Heart left ventricle (tissue), 16 donors: Measurements from ENCODE around the gene USP47. TPM values are rescaled to one million over a fixed set of nuclear protein-coding genes. Genes with fewer than 3 reads are reported as not detected.

Experiments used
- ATAC-seq, 4 donors: fragments of 200-7000 bp; cut with Tn5 transposase; one replicate each; pipeline ENCODE4 v1.9.1; 2020 to 2022; ENCODE audit warnings: moderate library complexity in 4 of 4, mild to moderate bottlenecking in 3 of 4, moderate number of reproducible peaks in 1 of 4
- DNase-seq, 5 donors: peaks; one replicate each; pipeline ENCODE4 v3.0.0-alpha.2; 2020
- H3K27ac ChIP-seq, 12 donors: fragments of 200-600 bp; sonication (generic) in 4 of 12; one replicate each; pipeline versions ENCODE4 v1.5.0 to v1.8.0; 2016 to 2022; ENCODE audit warnings: mild to moderate bottlenecking in 2 of 12
- H3K27me3 ChIP-seq, 9 donors: fragments of 200-600 bp; sonication (generic) in 2 of 9; one replicate each; pipeline versions ENCODE4 v1.5.1 to v1.8.0; 2016 to 2022; ENCODE audit warnings: mild to moderate bottlenecking in 3 of 9
- H3K36me3 ChIP-seq, 9 donors: fragments of 200-600 bp; sonication (generic) in 2 of 9; one replicate each; pipeline versions ENCODE4 v1.5.0 to v1.8.0; 2018 to 2022; ENCODE audit warnings: mild to moderate bottlenecking in 2 of 9
- H3K4me1 ChIP-seq, 12 donors: fragments of 200-600 bp; sonication (generic) in 4 of 12; one replicate each; pipeline versions ENCODE4 v1.5.0 to v1.8.0; 2016 to 2022; ENCODE audit warnings: mild to moderate bottlenecking in 3 of 12
- H3K4me3 ChIP-seq, 12 donors: fragments of 200-600 bp; sonication (generic) in 4 of 12; one replicate each; pipeline versions ENCODE4 v1.5.0 to v1.8.0; 2017 to 2022; ENCODE audit warnings: mild to moderate bottlenecking in 9 of 12, moderate library complexity in 4 of 12
- H3K9me3 ChIP-seq, 12 donors: fragments of 200-600 bp; sonication (generic) in 4 of 12; one replicate each; pipeline versions ENCODE4 v1.5.0 to v1.8.0; 2016 to 2022; ENCODE audit warnings: mild to moderate bottlenecking in 1 of 12
- POLR2A ChIP-seq, 2 donors: fragments of 450-650 bp; IDR thresholded peaks; one replicate each; pipeline ENCODE4 v1.6.1; 2017; ENCODE audit warnings: antibody characterized with exemption in 2 of 2, mild to moderate bottlenecking in 2 of 2, moderate library complexity in 2 of 2
- whole genome bisulfite sequencing, 4 donors: extraction: QIAGEN DNeasy Blood & Tissue Kit in 2 of 4; methylation state at CpG; one replicate each; pipeline versions ENCODE4 v1.1.5 to v1.1.7; 2013 to 2018; 5-methylcytosine and 5-hydroxymethylcytosine counted together
- intact Hi-C, 10 donors: fragments of 100-400 bp; cut with DNase I; formaldehyde crosslinking; loops; one replicate each; pipeline versions ENCODE4 v1.11.1 to v1.14.2; 2022
- polyA plus RNA-seq, 2 donors: library from polyadenylated mRNA; stranded (reverse); fragments of 200-250 nt; gene quantifications; one replicate each; pipeline ENCODE4 v1.2.3, GENCODE V29; 2013
- total RNA-seq, 9 donors: library from RNA; depleted of rRNA in 2 of 9; stranded (reverse); fragments of >200 nt in 2 of 9; fragmentation: NEBNext Ultra II Directional in 3 of 9; extraction: Animal tissue kit (Norgen Biotek cat#: 25700) in 3 of 9; gene quantifications; one replicate each; pipeline versions ENCODE4 v1.1.0 to v1.2.4, GENCODE V29; 2016 to 2023
- TF ChIP-seq, protein P1 (sequence below), 12 donors: fragments of 200-600 bp; sonication (generic) in 4 of 12; IDR thresholded peaks; one replicate each; pipeline versions ENCODE4 v1.5.0 to v1.8.0; 2018 to 2022; ENCODE audit warnings: antibody characterized with exemption in 12 of 12, mild to moderate bottlenecking in 5 of 12
- donor health status: ischemic (EF 13 %, LVEDD 7.1; RV severe dilation, severe dysfunction).
- donor health status: healthy with polysubstance abuse.
- donor health status: DM: no; HTN: yes; CAD: no.
- donor health status: DM: no; HTN: no; CAD: no.
- donor health status: ischemic (EF 25% LVEDD 6.9; RV normal size, moderate dysfunction).
- donor health status: ischemic (EF 25% LVEDD 5.7; RV mildly dilated, moderate dysfunction).
- donor health status: healthy.
- donor health status: DM: yes; HTN: yes; CAD: no.
- donor health status: ischemic (EF 35%, LVEDD 5.7; RV mildly dilated, moderate dysfunction).
- donor health status: nonischemic (EF 11% LVEDD 7.7; RV severe dilation, severe dysfunction).
- donor health status: DM: yes; HTN: yes; CAD: no.
- donor health status: PGD.
- donor health status: ischemic (EF 29% LVEDD 5.4; RV normal size, mild dysfunction).
- donor health status: nonischemic (EF 23%, LVEDD 6.1; RV moderate dilation, normal function).

The USP47 gene
- total and polyA plus RNA-seq, 11 donors = 26.2 to 89.6 (median 54.3) TPM

DNA sequence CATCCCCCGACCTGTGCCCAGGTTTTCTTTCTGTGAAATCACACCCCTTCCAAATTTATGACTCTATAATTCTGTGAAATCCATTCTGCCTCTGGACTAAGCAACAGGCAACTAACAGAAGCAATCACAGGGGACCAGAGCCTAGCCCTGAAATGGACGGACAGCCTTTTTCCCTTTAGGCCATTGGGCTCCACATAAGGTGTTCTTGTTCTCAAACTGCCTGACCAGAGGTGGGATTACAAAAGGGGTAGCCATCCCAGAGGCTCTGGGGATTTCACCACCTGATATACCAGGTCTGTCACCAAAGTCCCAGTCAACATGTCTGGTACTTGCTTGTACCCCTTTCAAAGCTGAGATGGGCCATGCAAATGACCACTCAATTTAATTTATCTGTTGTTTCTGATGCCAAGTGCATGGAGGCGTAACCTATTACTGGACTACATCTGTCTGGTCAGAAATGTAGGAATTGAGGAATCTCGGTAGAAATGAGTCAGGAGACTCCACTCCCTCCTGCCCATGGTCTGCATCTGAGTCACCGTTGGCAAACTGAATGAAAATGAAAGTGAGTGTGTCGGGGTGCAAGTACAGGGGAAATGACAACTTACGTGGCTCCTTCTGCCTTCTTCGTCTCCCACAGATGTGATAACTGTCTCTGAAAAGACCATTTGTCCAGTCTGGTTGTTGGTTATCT is 156.5 kb downstream of the USP47 start:
- H3K27ac ChIP-seq = no peak overlapping the region
- peaks cover 0 to 22% (median 9%) of the 10 kb centered on the region in 12 donors for H3K4me1 ChIP-seq
- 71 to 84% (median 73%) methylated on average over 8 of the region's 8 CpGs for WGBS, 4 donors
- DNase-seq (no peak), ATAC-seq (peak in 1 of 4 donors; percentile 12)
- TF ChIP-seq, protein P1, sequence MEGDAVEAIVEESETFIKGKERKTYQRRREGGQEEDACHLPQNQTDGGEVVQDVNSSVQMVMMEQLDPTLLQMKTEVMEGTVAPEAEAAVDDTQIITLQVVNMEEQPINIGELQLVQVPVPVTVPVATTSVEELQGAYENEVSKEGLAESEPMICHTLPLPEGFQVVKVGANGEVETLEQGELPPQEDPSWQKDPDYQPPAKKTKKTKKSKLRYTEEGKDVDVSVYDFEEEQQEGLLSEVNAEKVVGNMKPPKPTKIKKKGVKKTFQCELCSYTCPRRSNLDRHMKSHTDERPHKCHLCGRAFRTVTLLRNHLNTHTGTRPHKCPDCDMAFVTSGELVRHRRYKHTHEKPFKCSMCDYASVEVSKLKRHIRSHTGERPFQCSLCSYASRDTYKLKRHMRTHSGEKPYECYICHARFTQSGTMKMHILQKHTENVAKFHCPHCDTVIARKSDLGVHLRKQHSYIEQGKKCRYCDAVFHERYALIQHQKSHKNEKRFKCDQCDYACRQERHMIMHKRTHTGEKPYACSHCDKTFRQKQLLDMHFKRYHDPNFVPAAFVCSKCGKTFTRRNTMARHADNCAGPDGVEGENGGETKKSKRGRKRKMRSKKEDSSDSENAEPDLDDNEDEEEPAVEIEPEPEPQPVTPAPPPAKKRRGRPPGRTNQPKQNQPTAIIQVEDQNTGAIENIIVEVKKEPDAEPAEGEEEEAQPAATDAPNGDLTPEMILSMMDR (IDR thresholded peaks at IDR 0.05) = no peak
- no peak for TF ChIP-seq POLR2A (IDR thresholded peaks at IDR 0.05)
- H3K9me3 ChIP-seq = no peaks in the 10 kb centered on the region
- no peak overlapping the region for H3K4me3 ChIP-seq
- intact Hi-C loops = no loop called here
- no peaks in the 10 kb centered on the region for H3K27me3 ChIP-seq
- H3K36me3 ChIP-seq = peaks cover 0 to 83% (median 55%) of the 10 kb centered on the region in 9 donors

DNA sequence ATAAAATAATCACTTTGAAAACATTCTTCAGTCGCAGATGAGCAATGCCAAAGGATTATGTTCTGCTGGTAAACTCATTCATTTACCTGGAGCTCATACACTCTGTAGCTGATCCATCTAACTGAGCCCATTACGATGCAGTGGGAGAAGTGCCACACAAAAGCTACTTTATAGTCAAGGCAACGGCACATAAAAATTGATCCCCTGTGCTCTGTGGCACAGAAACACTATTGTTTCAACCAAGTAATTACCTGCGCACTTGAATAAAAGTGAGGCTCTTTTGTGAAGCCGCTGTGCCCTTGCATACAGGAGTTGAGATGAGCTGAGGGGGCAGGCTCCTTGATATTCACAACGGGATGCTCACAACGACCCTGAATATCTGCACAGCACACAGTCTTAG is 159.4 kb downstream of the USP47 start:
- intact Hi-C loops = no loop called here
- H3K36me3 ChIP-seq = peaks cover 0 to 65% (median 53%) of the 10 kb centered on the region in 9 donors

DNA sequence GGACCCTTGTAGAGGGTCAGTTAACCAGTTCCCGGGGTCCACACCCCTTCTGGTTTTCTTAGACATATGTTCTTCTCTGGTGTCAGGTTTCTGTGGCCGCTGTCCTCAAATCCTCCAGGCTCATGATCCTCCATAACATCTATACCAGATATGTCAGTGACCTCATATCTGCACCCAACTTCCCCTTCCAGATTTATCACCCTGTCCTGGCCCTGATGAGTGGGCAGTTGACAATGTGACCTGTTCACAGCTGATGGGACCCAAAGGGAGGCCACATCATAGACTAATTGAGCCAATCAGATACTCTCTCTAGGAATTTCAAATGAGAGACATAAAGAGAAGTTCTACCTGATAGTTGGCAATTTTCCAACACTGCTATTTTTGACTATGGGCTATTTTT is 161.6 kb downstream of the USP47 start:
- Histone ChIP-seq H3K4me1 (peaks cover 0 to 49% (median 32%) of the 10 kb centered on the region in 12 donors), H3K27me3 (peaks cover 0 to 21% (median 0%) of the 10 kb centered on the region in 9 donors), H3K27ac (no peak overlapping the region), H3K36me3 (peaks cover 0 to 44% (median 31%) of the 10 kb centered on the region in 9 donors), H3K4me3 (no peak overlapping the region), H3K9me3 (no peaks in the 10 kb centered on the region)
- intact Hi-C loops = no loop called here
- no peak for TF ChIP-seq POLR2A (IDR thresholded peaks at IDR 0.05)
- TF ChIP-seq, protein P1 (IDR thresholded peaks at IDR 0.05) = no peak
- no peak for DNase-seq
- WGBS, 4 donors = 92 to 98% (median 94%) methylated on average over 2 of the region's 2 CpGs
- no peak for ATAC-seq

More for the DNA sequence above, 159.4 kb downstream of the USP47 start:
- WGBS, 4 donors = 84 to 90% (median 86%) methylated on average over 7 of the region's 7 CpGs
- TF ChIP-seq, protein P1 (IDR thresholded peaks at IDR 0.05) = no peak
- no peak for TF ChIP-seq POLR2A (IDR thresholded peaks at IDR 0.05)
- ATAC-seq = no peak
- no peak overlapping the region for H3K27ac ChIP-seq
- peaks cover 0 to 34% (median 21%) of the 10 kb centered on the region in 12 donors for H3K4me1 ChIP-seq
- DNase-seq = no peak
- H3K9me3 ChIP-seq = no peaks in the 10 kb centered on the region
- H3K4me3 ChIP-seq = no peak overlapping the region
- peaks cover 0 to 6% (median 0%) of the 10 kb centered on the region in 9 donors for H3K27me3 ChIP-seq

DNA sequence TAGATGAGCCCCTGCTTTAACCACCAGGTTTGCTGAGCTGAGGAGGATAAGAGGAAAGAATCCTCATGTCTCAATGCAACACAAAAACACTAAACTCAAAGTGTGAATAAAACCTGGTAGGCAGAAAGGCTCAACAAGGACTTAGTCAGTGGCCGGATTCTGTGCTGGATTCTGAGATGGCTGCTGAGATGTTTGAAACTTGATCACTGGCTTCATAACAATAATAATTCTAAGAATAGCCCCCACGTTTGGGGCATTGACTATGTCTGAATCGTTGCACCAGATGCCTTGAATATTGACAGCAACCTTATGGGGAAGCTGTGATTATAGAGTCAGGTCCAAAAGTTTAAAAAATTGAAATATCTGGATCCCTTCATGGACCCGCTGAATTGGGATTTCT is 162.0 kb downstream of the USP47 start:
- no peak for ATAC-seq
- 64 to 74% (median 69%) methylated on average over 4 of the region's 4 CpGs for WGBS, 4 donors
- intact Hi-C loops = no loop called here
- DNase-seq = no peak
- peaks cover 0 to 51% (median 29%) of the 10 kb centered on the region in 12 donors for H3K4me1 ChIP-seq
- H3K27ac ChIP-seq = no peak overlapping the region
- H3K4me3 ChIP-seq = no peak overlapping the region
- H3K9me3 ChIP-seq = no peaks in the 10 kb centered on the region
- peaks cover 0 to 39% (median 26%) of the 10 kb centered on the region in 9 donors for H3K36me3 ChIP-seq
- TF ChIP-seq, protein P1 (IDR thresholded peaks at IDR 0.05) = no peak
- TF ChIP-seq POLR2A (IDR thresholded peaks at IDR 0.05) = no peak
- H3K27me3 ChIP-seq = peaks cover 0 to 25% (median 0%) of the 10 kb centered on the region in 9 donors
